OCI-M2 (cell line): ENCODE results near the gene TEX48.

Experiments used
- DNase-seq: peaks from one replicate; lab custom pipeline; 2025; ENCODE audit not compliant: unreplicated experiment; lab: John Stamatoyannopoulos, UW

The TEX48 gene

DNA sequence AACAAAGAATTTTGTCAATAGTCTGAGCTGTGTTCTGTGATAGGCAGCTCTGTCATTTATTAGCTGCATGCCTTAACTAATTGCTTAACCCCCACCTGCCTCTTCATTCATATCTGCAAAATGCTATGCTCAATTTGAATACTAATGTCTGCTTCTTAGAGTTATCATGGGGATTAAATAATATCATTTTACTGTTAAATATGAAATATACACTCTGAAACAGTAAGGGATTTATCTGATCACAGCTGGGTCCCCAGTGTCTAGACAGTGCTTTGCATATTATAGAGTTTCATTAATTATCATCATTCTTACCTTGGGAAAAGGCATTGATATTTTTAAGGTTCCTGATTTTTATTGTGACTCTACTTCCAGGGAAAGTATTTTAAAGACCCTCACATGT, 12.0 kb downstream of the TEX48 start:
- DNase-seq, result no peak

- no peak for DNase-seq
Measured at GRCh38 chr9:114668146-114668545, 13.8 kb downstream of the TEX48 start.

DNA sequence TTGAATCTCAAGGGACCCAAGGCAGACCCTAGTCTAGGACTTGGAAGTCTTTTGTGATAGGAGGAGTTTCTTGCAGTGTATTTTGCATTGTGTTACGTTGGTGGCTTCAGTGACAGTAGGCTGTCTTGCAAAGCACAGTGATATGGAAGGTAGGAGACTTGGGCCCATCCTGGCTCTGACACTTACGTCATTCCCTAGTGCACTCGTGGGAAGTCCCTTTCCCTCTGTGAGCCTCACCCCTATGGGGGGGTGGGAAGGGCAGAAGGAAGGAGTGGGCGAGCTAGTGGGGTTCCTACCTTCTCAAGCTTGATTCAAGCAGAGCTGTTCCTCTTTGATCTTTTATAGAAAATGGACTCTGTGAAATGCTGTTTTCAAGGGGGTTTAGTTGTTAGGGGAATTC, 15.1 kb downstream of the TEX48 start:
- DNase-seq, result no peak

DNA sequence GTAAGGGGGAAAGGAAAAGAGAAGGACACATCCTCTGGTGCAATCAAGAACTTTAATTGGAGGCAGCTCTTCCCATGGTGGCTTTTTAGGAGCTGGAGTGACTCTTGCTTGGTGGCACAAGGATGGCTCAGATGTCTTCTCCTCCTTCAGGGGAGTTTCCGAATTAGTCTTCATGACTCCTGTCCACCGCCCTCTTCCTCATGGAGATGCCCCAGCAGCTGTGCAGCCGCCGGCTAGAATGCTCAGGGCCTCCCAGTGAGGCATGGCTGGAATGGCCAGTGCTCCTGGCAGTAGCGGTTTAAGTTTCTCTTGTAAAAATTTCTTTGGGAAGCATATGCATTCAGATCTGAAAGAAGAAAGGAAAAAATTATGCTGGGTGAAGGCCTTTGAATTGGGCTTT, 15.6 kb downstream of the TEX48 start:
- no peak for DNase-seq

GRCh38 chr9:114664181-114664580, 17.8 kb downstream of the TEX48 start:
- no peak for DNase-seq

GRCh38 chr9:114662081-114662989, 19.7 kb downstream of the TEX48 start:
- no peak for DNase-seq

GRCh38 chr9:114657705-114658104, 24.3 kb downstream of the TEX48 start, which contains the start of gene TEX53:
TEX53 (minus strand) TSS chr9:114657805; CDS start chr9:114657774, 31 bp downstream.
- DNase-seq, result no peak

DNA sequence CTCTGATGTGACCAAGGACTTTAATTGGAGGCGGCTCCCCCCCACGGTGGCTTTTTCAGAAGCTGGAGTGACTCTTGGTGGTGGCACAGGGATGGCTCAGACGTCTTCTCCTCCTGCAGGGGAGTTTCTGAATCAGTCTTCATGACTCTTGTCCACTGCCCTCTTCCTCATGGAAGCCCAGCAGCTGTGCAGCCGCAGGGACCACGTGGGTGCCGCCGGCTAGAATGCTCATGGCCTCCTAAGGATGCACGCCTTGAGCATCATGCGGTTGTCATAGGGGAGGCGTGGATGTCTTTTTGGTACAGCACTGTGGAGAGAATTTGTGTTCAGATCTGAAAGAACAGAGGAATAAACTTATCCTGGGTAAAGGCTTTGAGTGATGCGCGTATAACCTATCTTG, 25.7 kb downstream of the TEX48 start:
- no peak for DNase-seq

DNA sequence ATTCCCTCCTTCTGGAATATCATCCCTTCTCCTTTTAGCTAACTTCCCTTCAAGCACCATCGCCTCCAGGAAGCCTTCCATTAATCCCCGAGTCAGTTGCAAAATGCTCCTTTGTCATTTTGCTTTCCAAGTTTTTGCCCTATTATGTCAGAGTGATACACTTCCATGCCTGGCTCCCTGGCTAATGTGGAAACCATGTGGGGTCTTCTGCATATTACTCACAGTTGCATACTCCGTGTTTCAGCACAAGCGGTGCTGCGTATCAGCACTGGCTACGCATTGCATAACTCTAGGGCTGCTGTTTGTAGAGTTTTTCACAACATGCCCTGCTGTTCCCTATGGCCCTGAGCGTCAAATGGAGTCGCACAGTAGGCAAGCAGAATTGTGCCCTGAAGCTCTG, 26.3 kb downstream of the TEX48 start:
- DNase-seq, result no peak

DNA sequence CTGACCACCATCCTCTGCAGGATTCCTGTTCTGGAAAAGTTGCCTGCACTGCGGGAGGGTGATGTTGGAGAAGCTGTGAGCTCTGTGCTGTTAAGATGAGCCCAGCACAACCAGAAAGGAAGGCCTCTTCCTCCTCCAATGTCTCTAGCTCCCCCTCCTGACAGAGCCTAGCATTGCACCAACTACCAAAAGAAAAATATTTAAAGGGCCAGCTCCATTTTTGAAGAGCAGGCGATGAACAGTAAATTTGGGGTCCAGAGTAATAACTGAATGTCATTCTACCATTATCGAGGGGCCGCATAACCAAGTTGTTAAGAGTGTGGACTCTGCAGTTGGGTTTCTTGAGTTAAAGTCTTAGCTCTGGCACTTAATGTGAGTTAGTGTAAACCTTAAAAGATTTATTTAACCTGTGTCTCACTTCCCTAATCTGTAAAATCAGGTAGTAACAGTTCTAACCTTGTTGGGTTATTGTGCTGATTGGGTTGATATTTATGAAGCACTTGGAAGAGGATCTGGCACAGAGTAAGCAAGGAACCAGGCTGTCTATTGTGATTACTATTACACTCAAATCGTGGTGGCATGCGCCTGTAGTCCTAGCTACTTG, 28.3 kb downstream of the TEX48 start:
- no peak for DNase-seq

- DNase-seq, result no peak
Measured at GRCh38 chr9:114652776-114653555, 29.0 kb downstream of the TEX48 start.

GRCh38 chr9:114643896-114644295, 38.1 kb downstream of the TEX48 start:
- no peak for DNase-seq

- no peak for DNase-seq
Measured at GRCh38 chr9:114643001-114643400, 39.0 kb downstream of the TEX48 start.

- DNase-seq, result no peak
Measured at GRCh38 chr9:114641967-114642366, 40.0 kb downstream of the TEX48 start.

DNA sequence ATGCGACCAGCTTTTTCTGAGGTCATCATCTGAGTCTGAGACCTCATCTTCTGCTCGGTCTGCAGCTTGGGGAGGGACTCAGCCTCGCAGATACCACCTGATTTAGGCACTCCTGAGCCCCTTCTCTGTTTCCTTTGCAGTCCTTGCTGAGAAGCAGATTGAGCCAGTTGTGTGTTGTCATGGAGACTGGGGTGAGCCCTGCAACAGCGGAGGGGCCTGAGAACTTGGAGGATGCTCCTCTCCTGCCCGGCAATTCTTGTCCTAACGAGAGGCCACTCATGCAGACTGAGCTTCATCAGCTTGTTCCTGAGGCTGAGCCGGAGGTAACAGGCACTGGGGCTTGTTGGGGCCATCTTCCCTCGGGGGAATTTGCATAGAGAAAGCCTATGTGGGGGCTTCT, 43.6 kb downstream of the TEX48 start:
- DNase-seq, result no peak

DNA sequence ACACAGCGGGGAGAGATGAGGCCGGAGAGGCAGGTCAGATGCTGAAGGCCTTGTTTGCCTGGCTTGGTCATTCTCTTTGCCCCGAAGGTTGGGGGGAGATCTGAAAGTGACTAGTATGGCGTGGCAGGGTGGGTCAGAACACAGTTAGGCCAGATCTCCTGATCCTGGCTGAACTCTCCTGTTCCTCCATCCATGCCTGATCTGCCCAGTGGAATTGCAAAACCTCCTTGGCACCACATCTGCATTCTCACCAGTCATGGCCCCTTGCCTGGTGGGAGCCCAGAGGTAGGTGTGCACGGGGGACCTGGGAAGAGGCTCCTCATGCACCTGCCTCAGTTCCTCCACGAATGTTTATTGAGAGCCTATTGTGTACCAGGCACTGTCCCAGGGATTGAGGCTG, 47.6 kb downstream of the TEX48 start:
- no peak for DNase-seq

- no peak for DNase-seq
Measured at GRCh38 chr9:114633438-114634089, 48.4 kb downstream of the TEX48 start.

DNA sequence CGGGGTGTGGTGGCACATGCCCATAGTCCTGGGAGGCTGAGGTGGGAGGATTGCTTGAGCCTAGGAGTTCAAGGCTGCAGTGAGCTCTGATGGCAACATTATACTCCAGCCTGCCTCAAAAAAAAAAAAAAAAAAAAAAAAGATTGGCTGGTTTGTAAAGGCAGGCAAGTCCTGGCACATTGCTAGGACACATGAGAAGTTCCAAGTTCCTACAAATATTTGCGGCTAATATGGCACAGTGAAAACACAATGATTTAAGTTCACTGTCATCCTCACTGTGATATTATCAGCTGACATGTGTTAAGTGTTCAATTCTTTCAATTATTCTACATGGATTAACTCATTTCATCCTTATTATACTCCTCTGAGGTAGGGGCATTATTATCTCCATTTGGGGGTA, 50.8 kb downstream of the TEX48 start:
- DNase-seq, result no peak

GRCh38 chr9:114629563-114630090, 52.4 kb downstream of the TEX48 start:
- DNase-seq, result no peak

GRCh38 chr9:114627553-114627952, 54.4 kb downstream of the TEX48 start:
- DNase-seq, result no peak
